ENCODE measurements around the gene SNRPA1.

DNA sequence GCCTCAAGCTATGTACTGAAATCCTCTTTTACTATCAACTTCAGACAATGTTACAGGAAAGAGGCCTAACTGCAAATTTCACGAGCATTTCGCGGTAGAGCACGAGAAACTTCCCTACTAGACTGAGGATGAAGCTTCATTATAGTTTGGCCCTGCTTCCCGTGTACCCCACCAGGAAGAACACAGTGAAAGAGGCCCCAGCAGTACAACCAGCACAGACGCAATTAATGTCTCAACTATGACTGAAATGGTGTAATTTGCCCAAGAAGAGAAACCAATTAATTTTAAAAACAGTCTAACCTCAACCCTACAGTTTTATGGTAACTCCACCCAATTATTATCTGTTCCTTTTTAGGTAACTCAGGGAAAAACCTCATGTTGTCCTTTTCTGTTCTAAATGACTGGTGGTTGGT, 55.3 kb downstream of the SNRPA1 start:
- TF ChIP-seq EZH2 (IDR thresholded peaks at IDR 0.05; ENCODE audit: insufficient read depth, poor library complexity, severe bottlenecking) (no peak), EZH2phosphoT487 (IDR thresholded peaks at IDR 0.05; ENCODE audit: insufficient read depth, low read depth) (no peak)
